ENCODE results near the gene LY6G5C. TPM values are rescaled to one million over a fixed set of nuclear protein-coding genes. Genes with fewer than 3 reads are reported as not detected.
A peak's percentile ranks its signal among the peaks of the same experiment; 100 is the strongest.

The LY6G5C gene
- total and polyA plus RNA-seq, 2 of the 13 experiments (the other 11 are each of a cell fraction or from before 2014, with no cell fraction given), result 0.33 to 0.55 TPM

DNA sequence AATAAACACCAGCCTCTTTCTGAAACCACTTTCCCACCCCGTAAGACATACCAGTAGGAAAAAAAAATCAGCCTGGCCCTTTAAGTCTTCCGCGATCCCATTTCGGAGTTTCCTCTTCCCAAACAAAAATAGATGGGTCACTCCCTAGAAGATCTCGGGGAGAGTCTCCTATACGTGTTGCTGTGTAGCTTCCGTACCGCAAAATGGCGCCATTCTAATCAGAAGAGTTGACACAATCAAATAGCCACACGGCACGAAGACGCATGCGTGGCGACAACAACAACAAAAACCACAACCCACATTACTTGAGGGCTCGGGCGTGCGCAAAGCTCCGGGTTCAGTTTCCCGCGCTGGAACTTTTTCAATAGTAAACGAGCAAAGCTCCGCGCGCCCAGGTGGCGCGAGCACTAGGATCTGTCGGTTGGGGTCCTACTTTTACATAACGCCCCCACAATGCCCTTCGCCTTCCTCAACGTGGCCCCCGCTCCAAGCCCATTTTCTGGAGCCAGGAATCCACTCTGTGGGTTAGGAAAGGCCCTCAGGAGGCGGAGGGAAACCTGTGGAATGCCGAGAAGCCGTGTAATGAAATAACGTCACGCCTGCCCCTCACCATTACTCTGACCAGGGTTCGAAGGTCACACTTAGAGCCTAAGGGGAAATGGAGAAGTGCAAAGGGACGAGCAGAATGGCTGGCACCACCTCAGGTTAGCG, 15.9 kb downstream of the LY6G5C start, which contains the start of gene GPANK1 (continued):
- TF ChIP-seq, protein P1, sequence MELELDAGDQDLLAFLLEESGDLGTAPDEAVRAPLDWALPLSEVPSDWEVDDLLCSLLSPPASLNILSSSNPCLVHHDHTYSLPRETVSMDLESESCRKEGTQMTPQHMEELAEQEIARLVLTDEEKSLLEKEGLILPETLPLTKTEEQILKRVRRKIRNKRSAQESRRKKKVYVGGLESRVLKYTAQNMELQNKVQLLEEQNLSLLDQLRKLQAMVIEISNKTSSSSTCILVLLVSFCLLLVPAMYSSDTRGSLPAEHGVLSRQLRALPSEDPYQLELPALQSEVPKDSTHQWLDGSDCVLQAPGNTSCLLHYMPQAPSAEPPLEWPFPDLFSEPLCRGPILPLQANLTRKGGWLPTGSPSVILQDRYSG (CRISPR knock-in tag; IDR thresholded peaks at IDR 0.05), result no peak
- TF ChIP-seq, protein P2, sequence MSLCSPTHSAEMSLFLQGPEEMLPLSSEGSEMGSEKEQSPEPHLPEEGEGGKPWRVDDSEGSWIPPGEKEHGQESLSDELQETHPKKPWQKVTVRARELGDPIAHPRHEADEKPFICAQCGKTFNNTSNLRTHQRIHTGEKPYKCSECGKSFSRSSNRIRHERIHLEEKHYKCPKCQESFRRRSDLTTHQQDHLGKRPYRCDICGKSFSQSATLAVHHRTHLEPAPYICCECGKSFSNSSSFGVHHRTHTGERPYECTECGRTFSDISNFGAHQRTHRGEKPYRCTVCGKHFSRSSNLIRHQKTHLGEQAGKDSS (CRISPR knock-in tag; IDR thresholded peaks at IDR 0.05; ENCODE audit: borderline replicate concordance, low read depth), result no peak
- TF ChIP-seq ZMYM4 (CRISPR knock-in tag; IDR thresholded peaks at IDR 0.05) (peak; percentile 31; the same call in 1 of the 2 replicates), ZNF446 (CRISPR knock-in tag; IDR thresholded peaks at IDR 0.05) (0 out of 2 replicates have a peak, but pooled peaks have one; percentile 41), ZNF614 (CRISPR knock-in tag; IDR thresholded peaks at IDR 0.05; ENCODE audit: borderline replicate concordance) (peak; percentile 65; the same call in 1 of the 2 replicates), ZNF749 (CRISPR knock-in tag; IDR thresholded peaks at IDR 0.05; ENCODE audit: borderline replicate concordance) (peak; percentile 70; the same call in 1 of the 2 replicates), ZNF850 (CRISPR knock-in tag; conservative IDR thresholded peaks at IDR 0.05) (no peak), ISL2 (CRISPR knock-in tag; IDR thresholded peaks at IDR 0.05) (no peak; the same call in 1 of the 2 replicates), ZSCAN9 (CRISPR knock-in tag; IDR thresholded peaks at IDR 0.05; ENCODE audit: borderline replicate concordance) (no peak; the same call in 1 of the 2 replicates), ATM (IDR thresholded peaks at IDR 0.05; ENCODE audit: borderline replicate concordance) (no peak), IKZF4 (CRISPR knock-in tag; IDR thresholded peaks at IDR 0.05; ENCODE audit: borderline replicate concordance, low read depth, not compliant biosample characterization) (peak; percentile 65), ZNF484 (CRISPR knock-in tag; IDR thresholded peaks at IDR 0.05; ENCODE audit: borderline replicate concordance, low read depth) (no peak), ZNF672 (CRISPR knock-in tag; IDR thresholded peaks at IDR 0.05) (no peak), MEIS2 (CRISPR knock-in tag; IDR thresholded peaks at IDR 0.05) (no peak), NFKBIZ (CRISPR knock-in tag; IDR thresholded peaks at IDR 0.05) (no peak), BHLHE40 (IDR thresholded peaks at IDR 0.05; ENCODE audit: low read length) (peak; percentile 23; the same call in 1 of the 2 replicates)
- TF ChIP-seq, protein P3, sequence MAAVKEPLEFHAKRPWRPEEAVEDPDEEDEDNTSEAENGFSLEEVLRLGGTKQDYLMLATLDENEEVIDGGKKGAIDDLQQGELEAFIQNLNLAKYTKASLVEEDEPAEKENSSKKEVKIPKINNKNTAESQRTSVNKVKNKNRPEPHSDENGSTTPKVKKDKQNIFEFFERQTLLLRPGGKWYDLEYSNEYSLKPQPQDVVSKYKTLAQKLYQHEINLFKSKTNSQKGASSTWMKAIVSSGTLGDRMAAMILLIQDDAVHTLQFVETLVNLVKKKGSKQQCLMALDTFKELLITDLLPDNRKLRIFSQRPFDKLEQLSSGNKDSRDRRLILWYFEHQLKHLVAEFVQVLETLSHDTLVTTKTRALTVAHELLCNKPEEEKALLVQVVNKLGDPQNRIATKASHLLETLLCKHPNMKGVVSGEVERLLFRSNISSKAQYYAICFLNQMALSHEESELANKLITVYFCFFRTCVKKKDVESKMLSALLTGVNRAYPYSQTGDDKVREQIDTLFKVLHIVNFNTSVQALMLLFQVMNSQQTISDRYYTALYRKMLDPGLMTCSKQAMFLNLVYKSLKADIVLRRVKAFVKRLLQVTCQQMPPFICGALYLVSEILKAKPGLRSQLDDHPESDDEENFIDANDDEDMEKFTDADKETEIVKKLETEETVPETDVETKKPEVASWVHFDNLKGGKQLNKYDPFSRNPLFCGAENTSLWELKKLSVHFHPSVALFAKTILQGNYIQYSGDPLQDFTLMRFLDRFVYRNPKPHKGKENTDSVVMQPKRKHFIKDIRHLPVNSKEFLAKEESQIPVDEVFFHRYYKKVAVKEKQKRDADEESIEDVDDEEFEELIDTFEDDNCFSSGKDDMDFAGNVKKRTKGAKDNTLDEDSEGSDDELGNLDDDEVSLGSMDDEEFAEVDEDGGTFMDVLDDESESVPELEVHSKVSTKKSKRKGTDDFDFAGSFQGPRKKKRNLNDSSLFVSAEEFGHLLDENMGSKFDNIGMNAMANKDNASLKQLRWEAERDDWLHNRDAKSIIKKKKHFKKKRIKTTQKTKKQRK (IDR thresholded peaks at IDR 0.05; ENCODE audit: low read length), result no peak
- TF ChIP-seq, protein P4, sequence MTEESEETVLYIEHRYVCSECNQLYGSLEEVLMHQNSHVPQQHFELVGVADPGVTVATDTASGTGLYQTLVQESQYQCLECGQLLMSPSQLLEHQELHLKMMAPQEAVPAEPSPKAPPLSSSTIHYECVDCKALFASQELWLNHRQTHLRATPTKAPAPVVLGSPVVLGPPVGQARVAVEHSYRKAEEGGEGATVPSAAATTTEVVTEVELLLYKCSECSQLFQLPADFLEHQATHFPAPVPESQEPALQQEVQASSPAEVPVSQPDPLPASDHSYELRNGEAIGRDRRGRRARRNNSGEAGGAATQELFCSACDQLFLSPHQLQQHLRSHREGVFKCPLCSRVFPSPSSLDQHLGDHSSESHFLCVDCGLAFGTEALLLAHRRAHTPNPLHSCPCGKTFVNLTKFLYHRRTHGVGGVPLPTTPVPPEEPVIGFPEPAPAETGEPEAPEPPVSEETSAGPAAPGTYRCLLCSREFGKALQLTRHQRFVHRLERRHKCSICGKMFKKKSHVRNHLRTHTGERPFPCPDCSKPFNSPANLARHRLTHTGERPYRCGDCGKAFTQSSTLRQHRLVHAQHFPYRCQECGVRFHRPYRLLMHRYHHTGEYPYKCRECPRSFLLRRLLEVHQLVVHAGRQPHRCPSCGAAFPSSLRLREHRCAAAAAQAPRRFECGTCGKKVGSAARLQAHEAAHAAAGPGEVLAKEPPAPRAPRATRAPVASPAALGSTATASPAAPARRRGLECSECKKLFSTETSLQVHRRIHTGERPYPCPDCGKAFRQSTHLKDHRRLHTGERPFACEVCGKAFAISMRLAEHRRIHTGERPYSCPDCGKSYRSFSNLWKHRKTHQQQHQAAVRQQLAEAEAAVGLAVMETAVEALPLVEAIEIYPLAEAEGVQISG (CRISPR knock-in tag; IDR thresholded peaks at IDR 0.05), result no peak; the same call in none of the 2 replicates
- TF ChIP-seq, protein P5, sequence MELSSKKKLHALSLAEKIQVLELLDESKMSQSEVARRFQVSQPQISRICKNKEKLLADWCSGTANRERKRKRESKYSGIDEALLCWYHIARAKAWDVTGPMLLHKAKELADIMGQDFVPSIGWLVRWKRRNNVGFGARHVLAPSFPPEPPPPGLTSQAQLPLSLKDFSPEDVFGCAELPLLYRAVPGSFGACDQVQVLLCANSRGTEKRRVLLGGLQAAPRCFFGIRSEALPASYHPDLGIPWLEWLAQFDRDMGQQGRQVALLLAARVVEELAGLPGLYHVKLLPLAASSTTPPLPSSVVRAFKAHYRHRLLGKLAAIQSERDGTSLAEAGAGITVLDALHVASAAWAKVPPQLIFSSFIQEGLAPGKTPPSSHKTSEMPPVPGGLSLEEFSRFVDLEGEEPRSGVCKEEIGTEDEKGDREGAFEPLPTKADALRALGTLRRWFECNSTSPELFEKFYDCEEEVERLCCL (CRISPR knock-in tag; IDR thresholded peaks at IDR 0.05; ENCODE audit: borderline replicate concordance), result no peak
